Endothelial cell (in vitro differentiated cells): ENCODE measurements around the gene CTSL. TPM values are rescaled to one million over a fixed set of nuclear protein-coding genes. Genes with fewer than 3 reads are reported as not detected.
A peak's percentile ranks its signal among the peaks of the same experiment; 100 is the strongest.

ENCODE experiments used
- DNase-seq: peaks from one replicate; pipeline ENCODE4 v3.0.0; 2021; ENCODE audit warnings: low spot score
- H3K27ac Mint-ChIP-seq: one replicate; pipeline ENCODE4 v1.8.0; 2021; ENCODE audit warnings: mixed read lengths, inconsistent platforms; ENCODE audit not compliant: unreplicated experiment
- H3K27me3 Mint-ChIP-seq: one replicate; pipeline ENCODE4 v1.8.0; 2021; ENCODE audit warnings: mild to moderate bottlenecking, moderate library complexity, mixed read lengths, inconsistent platforms; ENCODE audit not compliant: unreplicated experiment
- H3K36me3 Mint-ChIP-seq: one replicate; pipeline ENCODE4 v1.8.0; 2021; ENCODE audit warnings: mild to moderate bottlenecking, low read depth, mixed read lengths, inconsistent platforms; ENCODE audit not compliant: unreplicated experiment
- H3K4me1 Mint-ChIP-seq: one replicate; pipeline ENCODE4 v1.8.0; 2021; ENCODE audit warnings: mild to moderate bottlenecking, mixed read lengths, inconsistent platforms; ENCODE audit not compliant: unreplicated experiment
- H3K4me3 Mint-ChIP-seq: one replicate; pipeline ENCODE4 v1.8.0; 2021; ENCODE audit warnings: mild to moderate bottlenecking, mixed read lengths, inconsistent platforms; ENCODE audit not compliant: unreplicated experiment
- H3K9me3 Mint-ChIP-seq: one replicate; pipeline ENCODE4 v1.8.0; 2021; ENCODE audit warnings: mixed read lengths, inconsistent platforms; ENCODE audit not compliant: unreplicated experiment
- total RNA-seq: library from RNA; stranded (reverse); fragmentation: NEBNext Ultra II Directional; extraction: Animal tissue kit (Norgen Biotek cat#: 25700); gene quantifications from one replicate; pipeline ENCODE4 v1.2.1, GENCODE V29; 2021; ENCODE audit not compliant: unreplicated experiment
- TF ChIP-seq, protein P1 (sequence below): fragments of 200-600 bp; sonication (generic); IDR thresholded peaks from one replicate; pipeline ENCODE4 v1.5.0; 2021; ENCODE audit warnings: antibody characterized with exemption; ENCODE audit not compliant: unreplicated experiment

The CTSL gene
- total RNA-seq, 1 donor from 2014 or later: 90.6 TPM

DNA sequence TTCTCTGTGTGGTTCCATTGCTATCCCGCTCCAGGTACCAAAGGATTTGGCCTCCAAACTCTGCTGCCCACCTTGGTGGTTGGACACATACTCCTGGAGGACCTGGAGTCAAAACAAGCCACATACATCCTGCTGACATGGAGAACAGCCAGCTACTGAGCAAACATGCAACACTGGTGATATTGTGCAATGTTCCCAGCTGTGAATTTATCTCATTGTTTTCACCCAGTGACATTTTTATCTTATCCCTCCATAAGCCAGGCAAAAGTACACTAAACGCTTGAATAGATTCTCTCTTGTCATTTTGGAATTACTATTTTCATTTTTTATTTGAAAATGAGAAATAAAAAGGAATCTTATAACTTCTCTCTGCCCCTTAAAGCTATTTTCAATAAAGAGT lies 11.1 kb upstream of the CTSL start:
- H3K9me3 Mint-ChIP-seq: no peaks in the 10 kb centered on the region
- peaks cover 2% of the 10 kb centered on the region for H3K27me3 Mint-ChIP-seq
- H3K4me1 Mint-ChIP-seq: peaks cover 33% of the 10 kb centered on the region
- no peaks in the 10 kb centered on the region for H3K36me3 Mint-ChIP-seq
- TF ChIP-seq, protein P1, sequence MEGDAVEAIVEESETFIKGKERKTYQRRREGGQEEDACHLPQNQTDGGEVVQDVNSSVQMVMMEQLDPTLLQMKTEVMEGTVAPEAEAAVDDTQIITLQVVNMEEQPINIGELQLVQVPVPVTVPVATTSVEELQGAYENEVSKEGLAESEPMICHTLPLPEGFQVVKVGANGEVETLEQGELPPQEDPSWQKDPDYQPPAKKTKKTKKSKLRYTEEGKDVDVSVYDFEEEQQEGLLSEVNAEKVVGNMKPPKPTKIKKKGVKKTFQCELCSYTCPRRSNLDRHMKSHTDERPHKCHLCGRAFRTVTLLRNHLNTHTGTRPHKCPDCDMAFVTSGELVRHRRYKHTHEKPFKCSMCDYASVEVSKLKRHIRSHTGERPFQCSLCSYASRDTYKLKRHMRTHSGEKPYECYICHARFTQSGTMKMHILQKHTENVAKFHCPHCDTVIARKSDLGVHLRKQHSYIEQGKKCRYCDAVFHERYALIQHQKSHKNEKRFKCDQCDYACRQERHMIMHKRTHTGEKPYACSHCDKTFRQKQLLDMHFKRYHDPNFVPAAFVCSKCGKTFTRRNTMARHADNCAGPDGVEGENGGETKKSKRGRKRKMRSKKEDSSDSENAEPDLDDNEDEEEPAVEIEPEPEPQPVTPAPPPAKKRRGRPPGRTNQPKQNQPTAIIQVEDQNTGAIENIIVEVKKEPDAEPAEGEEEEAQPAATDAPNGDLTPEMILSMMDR: no peak
- peak overlapping the region; percentile 86 for H3K27ac Mint-ChIP-seq
- H3K4me3 Mint-ChIP-seq: no peak overlapping the region
- DNase-seq: no peak

GRCh38 chr9:87716141-87716540 lies 9.8 kb upstream of the CTSL start:
- Mint-ChIP-seq H3K9me3 (no peaks in the 10 kb centered on the region), H3K27me3 (peaks cover 3% of the 10 kb centered on the region), H3K4me1 (peaks cover 39% of the 10 kb centered on the region), H3K27ac (no peak overlapping the region), H3K36me3 (no peaks in the 10 kb centered on the region), H3K4me3 (no peak overlapping the region)
- DNase-seq: no peak
- TF ChIP-seq, protein P1: no peak

DNA sequence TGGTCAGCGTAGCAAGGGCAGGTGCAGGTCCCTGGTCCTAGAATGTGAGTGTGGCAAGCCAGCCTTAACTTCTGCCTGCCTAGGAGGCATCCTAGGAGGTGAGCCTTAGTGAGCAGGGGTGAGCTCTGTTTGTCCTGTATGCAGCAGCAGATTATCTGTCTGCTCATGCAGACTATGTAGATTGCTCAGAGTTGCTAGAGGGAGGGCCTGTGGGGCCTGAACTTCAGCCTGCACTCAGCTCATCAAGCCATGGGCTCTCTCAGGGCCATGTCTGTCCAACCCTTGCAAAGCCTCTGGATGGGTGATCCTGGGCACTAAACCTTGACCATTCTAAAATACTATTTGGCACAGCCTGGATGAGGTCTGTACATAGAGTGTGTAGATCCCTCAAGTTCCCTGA lies 8.5 kb upstream of the CTSL start:
- Mint-ChIP-seq H3K4me1 (peaks cover 42% of the 10 kb centered on the region), H3K27me3 (peaks cover 3% of the 10 kb centered on the region), H3K27ac (no peak overlapping the region), H3K4me3 (no peak overlapping the region), H3K9me3 (no peaks in the 10 kb centered on the region), H3K36me3 (no peaks in the 10 kb centered on the region)
- DNase-seq: no peak
- TF ChIP-seq, protein P1: no peak

GRCh38 chr9:87718231-87718630 lies 7.7 kb upstream of the CTSL start:
- Mint-ChIP-seq H3K4me3 (no peak overlapping the region), H3K4me1 (peaks cover 34% of the 10 kb centered on the region), H3K9me3 (no peaks in the 10 kb centered on the region), H3K36me3 (no peaks in the 10 kb centered on the region), H3K27me3 (peaks cover 2% of the 10 kb centered on the region), H3K27ac (no peak overlapping the region)
- TF ChIP-seq, protein P1: no peak
- no peak for DNase-seq

- TF ChIP-seq, protein P1: no peak
- no peak for DNase-seq
Observed at GRCh38 chr9:87718852-87719612, 6.9 kb upstream of the CTSL start.

More at GRCh38 chr9:87718852-87719612, 6.9 kb upstream of the CTSL start:
- Mint-ChIP-seq H3K36me3 (no peaks in the 10 kb centered on the region), H3K9me3 (no peaks in the 10 kb centered on the region), H3K27ac (no peak overlapping the region), H3K4me1 (peaks cover 29% of the 10 kb centered on the region), H3K4me3 (no peak overlapping the region), H3K27me3 (peaks cover 2% of the 10 kb centered on the region)
